ENCODE measurements around the gene P3H1. TPM values are rescaled to one million over a fixed set of nuclear protein-coding genes. Genes with fewer than 3 reads are reported as not detected.

P3H1 gene
- total RNA-seq, 1 experiment from 2014 or later: 47.1 TPM

GRCh38 chr1:42761567-42761966, 5.3 kb downstream of the P3H1 start:
- no peaks in the 10 kb centered on the region for H4K20me1 ChIP-seq (ENCODE audit: control insufficient read depth, insufficient read depth, insufficient read length)
- H4K8ac ChIP-seq (replicated peaks; ENCODE audit: insufficient read length, low read depth, low read length): no peak overlapping the region
- H2BK15ac ChIP-seq (ENCODE audit: low read depth, low read length): no peak overlapping the region
- Mint-ChIP-seq H3K27me3 (ENCODE audit: low read depth) (no peaks in the 10 kb centered on the region), H3K4me3 (no peak overlapping the region), H3K36me3 (ENCODE audit: insufficient read depth in 1 of 3, low read depth in 3 of 3) (peaks cover 9 to 42% (median 39%) of the 10 kb centered on the region in 3 experiments; a peak in 6 of 7 replicates), H3K4me1 (peaks cover 0 to 3% of the 10 kb centered on the region in 2 experiments; a peak in 3 of 4 replicates), H3K27ac (no peak overlapping the region), H3K9me3 (no peaks in the 10 kb centered on the region)
- no peak overlapping the region for H3K4me2 ChIP-seq (ENCODE audit: insufficient read depth, insufficient read length, low read length)
- no peak overlapping the region for H2AK5ac ChIP-seq (ENCODE audit: insufficient read length, low read length)
- H3K23me2 ChIP-seq (ENCODE audit: insufficient read length, low read depth, low read length, poor library complexity, severe bottlenecking): peaks cover 7% of the 10 kb centered on the region
- no peak overlapping the region for H3K4ac ChIP-seq (ENCODE audit: low read depth, low read length)
- H2BK120ac ChIP-seq (ENCODE audit: low read depth, low read length, poor library complexity, severe bottlenecking): no peak overlapping the region
- H3K79me2 ChIP-seq (ENCODE audit: insufficient read depth, low read length): no peaks in the 10 kb centered on the region
- WGBS (ENCODE audit: extremely low coverage, insufficient read length, low lambda C conversion rate): no CpG with 5 or more reads among the region's 4 CpGs
- H3K27ac ChIP-seq (ENCODE audit: insufficient read length, low read depth, low read length): no peak overlapping the region
- no peak for DNase-seq
- no peak overlapping the region for H3K9ac ChIP-seq (ENCODE audit: extremely low read depth, insufficient read length, low read length)
- H3K79me1 ChIP-seq (ENCODE audit: insufficient read depth, low read depth, low read length, poor library complexity, severe bottlenecking): no peaks in the 10 kb centered on the region
- H3K14ac ChIP-seq (ENCODE audit: insufficient read depth, low read length): no peak overlapping the region
- H3K18ac ChIP-seq (ENCODE audit: insufficient read length, low read depth, low read length): no peak overlapping the region
- no peak overlapping the region for H2BK20ac ChIP-seq (ENCODE audit: low read depth, low read length, poor library complexity, severe bottlenecking)
- no peaks in the 10 kb centered on the region for H3K4me1 ChIP-seq (ENCODE audit: insufficient read depth, low read length)
- no peaks in the 10 kb centered on the region for H3K9me3 ChIP-seq (ENCODE audit: control insufficient read depth, low read depth, low read length)
- H2AFZ ChIP-seq (ENCODE audit: low read length): no peak overlapping the region
- H3T11ph ChIP-seq (ENCODE audit: low read length): no peak overlapping the region
- H3K56ac ChIP-seq (ENCODE audit: insufficient read length, low read depth, low read length): no peak overlapping the region
- no peak overlapping the region for H2BK5ac ChIP-seq (ENCODE audit: insufficient read length, low read length)
- no peak for TF ChIP-seq CTCF (conservative IDR thresholded peaks at IDR 0.05)
- no peak overlapping the region for H4K91ac ChIP-seq (ENCODE audit: insufficient read length, low read depth, low read length)
- no peak overlapping the region for H3K23ac ChIP-seq (ENCODE audit: insufficient read length, low read depth, low read length)
- no peak overlapping the region for H4K5ac ChIP-seq (ENCODE audit: insufficient read length, low read depth, low read length)
- H3K27me3 ChIP-seq (ENCODE audit: insufficient read depth, low read length): no peaks in the 10 kb centered on the region
- no peak overlapping the region for H2BK12ac ChIP-seq (ENCODE audit: insufficient read length, low read depth, low read length)

All from H9 (cell line).